Measurements from ENCODE around the gene RASAL3.

RASAL3 gene

GRCh38 chr19:15448778-15449619 is 15.3 kb downstream of the RASAL3 start:
- ATAC-seq, result no peak

DNA sequence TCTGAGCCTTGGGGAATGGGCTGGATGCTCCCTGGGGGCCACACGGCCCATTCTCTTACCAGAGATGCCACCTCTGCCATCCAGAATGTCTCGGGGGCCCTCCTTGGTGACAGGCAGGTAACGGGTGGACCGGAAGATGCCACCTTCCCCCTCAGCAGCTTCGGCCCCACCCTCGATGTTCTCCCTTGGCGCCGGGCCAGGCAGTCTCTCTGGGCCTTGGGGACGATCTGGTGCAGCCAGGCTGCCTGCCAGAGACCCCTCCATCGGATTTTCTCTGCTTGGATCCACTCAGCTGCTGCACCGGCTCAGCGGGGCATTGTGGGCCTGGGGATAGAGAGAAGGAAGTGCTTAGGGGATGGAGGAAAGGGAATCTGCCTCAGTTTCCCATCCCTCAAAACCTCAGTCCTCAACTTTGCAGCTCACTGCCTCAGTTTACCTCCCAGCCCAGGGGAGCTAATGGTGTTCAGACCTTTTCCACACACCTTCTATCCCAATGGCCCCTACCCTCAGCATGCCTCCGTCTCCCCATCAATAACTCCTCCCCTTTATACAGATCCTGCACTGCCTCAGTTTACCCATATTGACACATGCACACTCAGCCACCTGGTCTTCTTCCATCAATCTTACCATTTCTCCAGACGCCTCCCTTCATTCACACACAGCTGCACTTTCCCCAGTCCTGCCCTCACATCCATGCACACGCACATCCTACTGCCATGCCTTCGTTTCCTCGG is 16.1 kb downstream of the RASAL3 start:
- no peak for ATAC-seq

- ATAC-seq, result no peak
These were observed 17.3 kb downstream of the RASAL3 start for GRCh38 chr19:15447057-15447456.

- no peak for ATAC-seq
These were observed 18.5 kb downstream of the RASAL3 start for GRCh38 chr19:15445807-15446376.

- ATAC-seq, result no peak
These were observed 19.1 kb downstream of the RASAL3 start for GRCh38 chr19:15445227-15445605.

DNA sequence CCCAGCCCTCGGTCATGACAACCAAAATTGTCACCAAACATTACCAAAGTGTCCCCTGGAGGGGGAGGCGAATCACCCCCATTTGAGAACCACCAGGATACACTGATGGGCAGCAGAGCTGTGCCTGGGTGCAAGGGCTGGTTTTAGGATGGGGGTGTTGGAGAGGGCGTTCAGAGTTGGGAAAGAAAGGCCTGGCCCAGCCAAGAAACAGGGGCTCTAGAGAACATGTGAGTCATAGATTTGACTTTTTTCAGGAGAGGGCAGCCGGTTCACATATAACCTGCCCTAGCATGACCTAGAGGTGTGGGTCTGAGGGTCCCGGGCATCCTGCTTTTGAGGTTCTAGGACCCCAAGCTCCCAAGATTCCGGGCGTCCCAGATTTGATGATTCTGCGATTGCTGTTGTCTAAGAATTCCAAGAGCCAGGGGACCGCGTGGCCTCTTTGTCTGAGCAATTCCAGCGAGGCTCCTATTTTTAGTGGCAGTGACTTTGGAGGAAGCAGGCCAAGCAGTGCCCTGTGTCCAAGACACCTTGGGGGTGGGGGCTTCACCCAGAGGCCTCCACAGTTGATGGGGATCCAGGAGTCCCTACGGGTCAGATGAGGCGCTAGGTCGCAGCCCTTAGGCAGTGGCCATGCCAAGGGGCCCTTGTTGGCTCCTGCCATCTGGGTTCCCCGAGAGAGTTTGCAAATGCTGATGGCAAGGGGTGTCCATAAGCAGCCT is 19.7 kb downstream of the RASAL3 start:
- ATAC-seq, result no peak

DNA sequence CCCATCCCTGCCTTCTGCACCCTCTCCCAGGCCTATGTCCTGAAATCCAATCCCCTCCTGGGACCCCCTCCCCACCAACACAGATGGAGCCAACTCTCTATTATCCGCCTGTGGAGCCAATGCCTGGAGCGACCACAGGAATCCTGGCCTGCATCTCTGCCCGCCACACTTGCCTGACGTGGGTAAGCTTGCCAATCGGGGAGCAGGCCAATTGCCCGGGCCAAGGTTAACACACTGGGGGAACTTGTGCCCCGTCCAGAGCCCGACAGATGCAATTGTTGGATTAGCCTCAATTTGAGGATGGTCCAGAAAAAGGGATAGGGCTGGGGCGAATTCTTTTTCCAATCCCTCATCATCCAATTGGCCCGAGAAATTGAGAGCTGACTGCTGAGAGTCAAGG is 20.5 kb downstream of the RASAL3 start:
- ATAC-seq, result no peak

GRCh38 chr19:15443325-15443724 is 21.0 kb downstream of the RASAL3 start:
- no peak for ATAC-seq

DNA sequence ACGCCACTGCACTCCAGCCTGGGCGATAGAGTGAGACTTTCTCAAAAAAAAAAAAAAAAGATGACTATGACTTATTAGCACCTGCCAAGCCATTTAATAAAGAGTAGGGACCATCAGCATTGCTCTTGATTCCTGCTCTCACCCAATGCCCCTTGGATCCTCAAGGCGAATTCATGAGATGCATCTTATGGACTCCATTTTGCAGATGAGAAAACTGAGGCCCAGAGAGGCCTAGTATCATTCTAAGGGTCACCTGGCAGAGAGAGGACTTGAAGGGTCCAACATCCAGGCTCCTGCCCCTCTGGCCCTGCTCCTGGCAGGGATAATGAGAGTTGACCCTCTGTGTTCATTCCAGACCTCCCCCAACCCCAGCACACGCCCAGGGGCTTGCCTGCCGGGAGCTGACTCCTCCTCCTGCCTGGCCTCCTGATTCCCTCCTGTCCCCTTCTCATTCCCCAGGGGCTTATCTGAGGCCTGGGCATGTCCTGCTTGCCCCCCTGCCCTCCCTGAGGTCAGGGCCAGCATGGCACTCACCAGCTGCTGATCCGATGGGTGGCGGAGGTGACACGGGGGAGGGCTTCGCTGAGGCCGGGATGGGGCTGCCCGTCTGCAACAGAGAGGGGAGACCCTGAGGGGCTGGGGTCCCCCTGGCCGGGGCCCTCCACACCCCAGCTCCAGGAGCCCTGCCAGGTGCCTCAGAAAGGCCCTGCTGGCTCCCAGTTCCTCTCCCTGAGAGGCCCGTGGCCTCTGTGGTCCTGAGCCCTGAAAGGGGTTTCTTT is 22.0 kb downstream of the RASAL3 start:
- ATAC-seq, result no peak

DNA sequence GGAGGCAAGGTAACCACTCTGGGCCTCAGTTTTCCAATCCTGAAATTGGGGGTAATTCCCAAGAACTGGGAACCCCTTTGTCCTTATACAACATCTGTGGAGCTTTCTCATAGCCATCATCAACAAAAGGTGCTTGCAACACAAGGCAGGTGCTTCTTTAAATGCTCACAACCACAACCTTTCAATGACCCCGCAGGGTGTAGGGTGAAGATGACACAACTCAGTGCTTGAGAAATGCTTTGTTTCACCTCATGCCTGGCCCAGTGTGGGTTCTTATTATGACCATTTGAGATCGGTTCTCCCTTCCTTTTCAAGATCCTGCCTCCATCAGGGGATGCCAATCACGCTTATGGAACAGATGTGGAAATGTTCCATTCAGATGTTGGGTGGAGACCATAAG is 23.0 kb downstream of the RASAL3 start:
- peak in 1 of 2 donors; percentile 33 for ATAC-seq

GRCh38 chr19:15439821-15440641 is 24.3 kb downstream of the RASAL3 start:
- ATAC-seq, result no peak

DNA sequence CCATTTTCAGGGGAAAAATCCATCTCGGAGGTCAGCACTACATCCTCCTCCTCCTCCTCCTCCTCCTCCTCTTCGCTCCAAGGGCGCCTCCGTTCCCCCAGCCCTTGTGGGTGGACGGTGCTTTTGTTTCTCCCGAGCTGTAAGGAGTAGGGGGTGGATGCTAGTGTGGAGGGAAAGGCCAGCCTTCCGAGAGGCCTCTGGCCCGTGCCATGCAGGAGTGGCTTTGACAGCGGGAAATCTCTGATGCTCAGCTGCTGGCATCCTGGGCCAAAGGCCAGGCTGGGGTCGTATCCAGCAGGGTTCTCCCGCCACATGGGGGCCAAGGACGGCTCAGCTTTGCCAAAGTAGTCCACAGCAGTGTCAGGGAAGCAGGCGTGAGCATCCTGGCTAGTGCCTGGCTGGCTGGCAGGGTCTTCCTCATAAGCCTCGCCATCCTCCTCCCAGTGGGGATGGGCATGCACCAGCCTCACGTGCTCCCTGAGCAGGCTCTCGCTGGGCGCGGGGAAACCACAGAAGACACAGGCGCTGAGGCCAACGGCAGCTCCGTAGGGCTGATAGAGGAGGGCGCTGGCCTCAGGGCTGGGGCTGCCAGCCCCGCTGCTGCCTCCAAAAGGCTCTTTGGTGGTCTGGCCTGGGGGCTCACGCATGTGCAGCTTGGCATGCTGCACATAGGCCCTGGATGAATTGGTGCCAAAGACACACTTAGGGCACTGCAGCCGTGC is 25.1 kb downstream of the RASAL3 start:
- no peak for ATAC-seq

- ATAC-seq, result no peak
These were observed 25.8 kb downstream of the RASAL3 start for GRCh38 chr19:15438577-15438976.

DNA sequence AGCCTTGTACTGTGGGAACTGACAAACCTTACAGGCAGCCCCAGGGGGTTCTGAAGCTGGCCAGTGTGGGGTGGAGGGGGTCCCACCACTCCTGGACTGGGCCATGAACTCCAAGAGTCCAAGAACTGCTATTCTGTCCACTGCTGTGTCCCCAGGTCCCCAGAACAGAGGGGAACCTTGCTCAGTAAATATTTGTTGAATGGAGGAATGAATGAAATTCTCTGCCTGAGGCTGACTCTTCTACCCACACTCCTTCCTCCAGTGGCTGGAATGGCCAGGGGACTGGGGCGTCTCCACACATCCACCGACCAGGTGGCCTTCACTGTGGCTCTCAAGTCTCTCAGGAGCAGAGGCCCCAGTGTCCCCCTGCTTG is 26.2 kb downstream of the RASAL3 start:
- ATAC-seq, result no peak

- ATAC-seq, result no peak
These were observed 26.8 kb downstream of the RASAL3 start for GRCh38 chr19:15437355-15438123.

DNA sequence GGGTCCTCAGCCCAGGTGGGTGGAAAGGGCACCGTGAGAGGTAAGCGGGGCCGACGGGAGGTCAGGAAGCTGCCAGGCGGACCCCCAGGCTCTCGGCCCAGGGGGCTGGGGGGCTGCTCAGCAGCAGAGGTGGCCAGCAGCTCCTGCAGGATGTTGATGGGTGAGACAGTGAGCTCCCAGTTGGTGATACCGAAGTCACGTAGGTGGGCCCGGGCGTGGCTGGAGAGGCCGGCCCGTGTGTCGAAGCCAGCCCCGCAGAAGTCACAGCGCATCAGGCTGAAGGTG is 27.6 kb downstream of the RASAL3 start:
- no peak for ATAC-seq

DNA sequence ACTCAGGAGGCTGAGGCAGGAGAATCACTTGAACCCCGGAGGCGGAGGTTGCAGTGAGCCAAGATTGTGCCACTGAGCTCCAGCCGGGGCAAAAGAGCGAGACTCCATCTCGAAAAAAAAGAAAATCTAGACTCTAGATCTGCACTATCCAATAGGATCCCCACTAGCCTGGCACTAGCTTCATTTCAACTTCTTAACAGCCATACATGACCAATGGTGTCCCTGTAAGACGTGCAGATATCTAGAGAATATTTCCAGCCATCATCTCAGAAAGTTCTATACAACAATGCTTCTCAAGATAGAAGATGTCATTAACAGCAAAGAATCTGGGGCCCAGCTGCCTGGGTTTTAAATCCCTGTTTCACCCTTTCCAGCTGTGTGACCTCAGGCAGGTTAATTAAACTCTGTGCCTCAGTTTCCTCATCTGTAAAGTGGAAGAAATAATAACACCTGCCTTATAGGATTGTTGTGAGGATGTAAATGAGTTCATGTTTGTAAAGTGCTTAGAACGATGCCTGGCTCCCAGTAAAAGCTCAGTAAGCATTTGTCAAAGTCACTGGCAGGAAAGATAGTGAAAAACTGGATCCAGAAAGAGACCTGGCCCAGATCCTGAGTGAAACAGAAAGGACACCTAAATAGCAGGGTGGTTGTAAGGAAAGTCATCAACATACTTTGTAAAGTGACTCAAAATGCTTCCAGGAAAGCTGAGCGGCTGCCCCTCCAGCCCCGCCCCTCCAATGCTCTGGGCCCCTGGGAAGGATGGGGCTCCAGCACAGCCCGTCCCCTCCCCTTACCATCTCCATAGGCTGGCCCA is 28.1 kb downstream of the RASAL3 start:
- no peak for ATAC-seq

DNA sequence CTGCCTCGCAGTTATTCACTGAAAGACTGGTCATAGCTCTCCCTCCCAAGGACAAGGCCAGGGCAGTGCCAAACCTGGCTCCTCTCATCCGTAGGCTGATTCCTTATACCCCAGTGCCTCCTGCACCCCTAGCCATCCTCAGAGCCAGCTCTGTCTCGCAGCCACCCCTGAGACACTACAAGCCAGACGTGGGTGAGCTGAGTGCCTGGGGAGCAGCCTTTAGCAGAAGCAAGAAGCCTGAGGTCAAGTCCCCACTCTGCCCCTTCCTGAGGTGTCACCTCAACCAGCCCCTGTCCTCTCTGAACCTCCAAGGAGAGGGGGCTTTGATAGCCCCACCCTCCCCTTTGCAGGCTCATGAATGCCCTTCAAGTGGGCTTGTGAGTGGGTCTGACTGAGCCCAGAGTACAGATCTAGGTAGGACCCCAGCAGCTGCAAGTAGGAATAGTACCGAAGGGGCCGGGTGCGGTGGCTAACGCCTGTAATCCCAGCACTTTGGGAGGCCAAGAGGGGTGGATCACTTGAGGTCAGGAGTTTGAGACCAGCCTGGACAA is 30.8 kb downstream of the RASAL3 start:
- no peak for ATAC-seq
